DMS153 (cell line): ENCODE results near the gene AAGAB.

ENCODE experiments used
- DNase-seq: peaks from one replicate; lab custom pipeline; 2025; lab: John Stamatoyannopoulos, UW

The AAGAB gene

DNA sequence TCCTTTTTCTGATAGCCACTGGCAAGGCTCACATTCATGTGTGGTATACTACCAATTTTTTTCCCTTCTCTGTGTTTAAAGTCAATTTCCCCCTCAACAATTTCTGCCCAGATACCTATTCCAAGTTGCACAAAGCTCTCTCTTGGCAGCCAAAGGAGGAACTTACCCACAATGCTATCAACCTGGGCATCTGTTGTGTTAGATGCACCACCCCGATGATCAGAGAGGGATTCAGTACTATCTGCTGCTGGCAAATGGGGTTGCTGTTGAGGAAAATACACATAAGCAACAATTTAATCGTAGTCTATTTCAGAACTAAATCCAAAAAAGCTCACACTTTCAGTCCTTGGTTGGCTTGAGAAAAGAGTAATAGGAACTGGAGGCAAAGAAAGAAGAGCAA lies 46.1 kb downstream of the AAGAB start:
- no peak for DNase-seq

DNA sequence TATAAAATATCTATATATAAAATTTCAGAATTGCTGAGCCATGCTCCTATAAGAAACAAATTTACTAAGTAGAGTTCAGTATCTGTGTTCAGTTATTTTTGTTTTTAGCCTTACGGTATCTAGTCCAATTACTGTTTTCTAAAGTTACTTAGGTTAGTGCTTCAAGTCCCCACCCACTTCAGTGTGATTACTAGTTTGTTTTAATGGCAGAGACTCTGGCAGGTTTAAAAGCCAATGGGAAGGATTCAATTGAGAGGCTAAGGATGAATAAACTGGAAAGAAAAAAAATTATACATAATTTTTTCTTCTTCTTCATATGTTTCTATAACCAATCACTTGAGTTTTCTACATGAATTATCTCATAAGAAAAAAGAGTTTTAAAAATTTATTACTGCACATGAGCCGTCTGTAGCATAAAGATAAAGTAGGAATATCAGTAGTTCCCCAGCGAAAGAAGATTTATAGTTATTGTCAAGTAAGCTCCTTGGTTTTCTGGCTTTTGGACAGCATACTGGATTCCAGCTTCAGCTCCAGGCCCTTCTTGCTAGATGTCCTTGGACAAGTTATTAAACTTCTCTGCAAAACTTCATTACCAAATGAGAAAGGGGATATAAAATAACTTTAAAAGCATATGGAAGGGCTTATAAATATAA lies 46.8 kb downstream of the AAGAB start:
- DNase-seq, result no peak

- DNase-seq, result no peak
Measured at GRCh38 chr15:67202991-67203390, 51.5 kb downstream of the AAGAB start.

- no peak for DNase-seq
Measured at GRCh38 chr15:67202091-67202490, 52.4 kb downstream of the AAGAB start.

- DNase-seq, result no peak
Measured at GRCh38 chr15:67201136-67201535, 53.3 kb downstream of the AAGAB start.

DNA sequence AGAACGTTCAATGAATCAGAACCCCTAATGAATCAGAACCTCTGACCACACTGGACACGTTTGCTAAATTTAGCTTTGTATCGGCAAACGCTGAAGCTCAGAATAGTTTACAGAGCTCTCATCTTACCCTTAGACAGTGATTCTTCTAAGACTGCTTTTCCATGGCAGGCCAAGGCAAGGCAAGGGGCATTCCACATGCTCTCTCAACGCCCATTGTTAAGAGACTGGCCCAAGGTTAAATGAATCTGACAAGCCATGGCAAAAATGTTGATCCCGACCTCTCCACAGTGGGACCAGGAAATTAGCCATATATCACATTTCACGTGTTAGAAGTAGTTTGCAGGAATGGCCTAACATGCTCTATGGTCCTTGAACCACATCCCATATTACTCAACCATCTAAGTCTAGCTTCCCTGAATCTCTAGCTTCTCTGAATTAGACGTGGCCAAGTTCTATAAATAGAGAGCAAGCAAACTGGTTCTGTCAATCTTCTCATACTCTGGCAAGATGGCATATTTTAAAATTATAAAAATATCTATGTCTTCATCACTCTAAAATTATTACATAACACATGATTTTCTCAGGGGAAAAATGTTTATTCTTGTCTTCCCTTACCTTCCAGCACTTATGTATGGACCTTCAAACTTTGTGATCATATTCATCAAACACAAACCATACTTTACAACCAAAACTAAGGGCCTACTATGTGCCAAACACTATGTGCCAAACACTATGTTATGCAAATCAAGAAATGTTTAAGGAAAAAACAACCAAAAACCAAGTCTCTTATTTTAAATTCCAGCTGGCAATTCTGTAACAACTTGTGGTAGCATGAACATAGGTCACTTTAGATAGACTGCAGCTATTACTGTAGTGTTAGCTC lies 54.3 kb downstream of the AAGAB start:
- DNase-seq, result no peak

GRCh38 chr15:67199391-67199790 lies 55.1 kb downstream of the AAGAB start:
- DNase-seq, result no peak

- DNase-seq, result no peak
Measured at GRCh38 chr15:67198157-67198754, 56.2 kb downstream of the AAGAB start.

GRCh38 chr15:67197364-67197695 lies 57.1 kb downstream of the AAGAB start:
- no peak for DNase-seq

DNA sequence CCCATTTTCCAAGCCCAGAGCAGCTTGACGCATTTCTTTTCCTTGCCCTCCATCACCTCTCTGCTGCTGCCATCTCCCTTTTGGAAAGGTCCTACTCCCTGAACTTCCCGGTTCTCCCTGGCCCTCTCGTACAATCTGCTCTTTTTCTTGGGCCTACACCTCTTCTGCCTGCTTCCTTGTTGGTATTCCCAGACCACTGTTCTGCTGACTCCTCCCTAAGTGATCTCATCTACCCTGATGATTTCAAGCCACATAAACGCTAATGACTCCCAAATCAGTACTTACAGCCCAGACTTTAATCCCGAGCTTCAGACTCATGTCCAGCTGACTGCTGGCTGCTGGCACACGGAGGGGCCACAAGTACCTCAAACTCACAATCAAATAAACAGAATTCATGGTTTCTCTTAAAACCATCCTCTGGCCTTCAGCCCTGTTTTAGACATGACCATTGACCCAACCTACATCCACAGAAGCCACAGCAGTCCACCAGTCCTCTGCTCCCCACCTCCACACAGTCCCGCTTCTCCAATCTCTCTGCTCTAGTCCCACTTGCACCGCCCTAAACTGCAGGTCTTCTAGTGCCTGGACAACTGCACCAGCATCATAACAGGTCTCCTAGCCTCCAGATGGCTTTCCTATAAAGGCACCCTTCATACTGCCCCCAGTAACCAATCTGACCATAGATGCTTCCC lies 57.6 kb downstream of the AAGAB start:
- no peak for DNase-seq

DNA sequence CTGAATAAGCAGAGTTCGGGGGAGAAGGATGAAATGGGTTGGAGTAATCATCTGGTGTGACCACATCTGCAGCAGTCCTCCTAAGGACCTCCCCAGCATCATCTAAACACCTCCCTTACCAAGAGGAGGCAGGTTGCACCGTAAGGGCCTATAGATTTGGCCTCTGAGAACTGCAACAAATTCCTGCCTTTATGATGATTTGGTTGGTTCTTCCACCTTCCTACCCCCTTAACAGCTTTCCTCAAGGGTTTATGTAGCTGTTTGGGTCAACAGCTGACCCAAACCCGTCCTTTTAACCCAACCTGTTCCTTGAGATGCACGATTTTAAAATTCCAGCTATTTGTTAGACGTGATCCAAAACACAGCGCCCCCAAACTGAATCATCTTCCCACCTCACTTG lies 58.2 kb downstream of the AAGAB start:
- no peak for DNase-seq

DNA sequence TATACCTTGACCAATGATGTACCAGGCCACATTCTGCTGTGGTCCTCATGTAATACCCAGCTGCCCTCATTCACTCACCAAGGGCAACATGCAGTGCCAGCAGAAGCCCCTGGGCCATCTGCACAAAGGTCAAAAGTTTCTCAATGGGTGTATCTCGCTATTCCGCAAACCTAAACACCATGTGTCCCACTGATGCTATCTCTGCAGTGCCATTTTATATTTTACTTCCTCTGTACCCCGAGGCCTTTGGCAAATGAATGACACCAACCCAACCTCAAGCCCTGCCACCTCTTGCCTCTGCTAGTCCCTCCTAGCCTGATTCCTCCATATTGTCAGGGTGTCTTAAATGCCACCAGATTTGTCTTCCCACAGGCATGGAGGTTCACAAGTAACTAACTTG lies 59.2 kb downstream of the AAGAB start:
- no peak for DNase-seq

GRCh38 chr15:67194171-67195114 lies 60.0 kb downstream of the AAGAB start:
- DNase-seq, result no peak

DNA sequence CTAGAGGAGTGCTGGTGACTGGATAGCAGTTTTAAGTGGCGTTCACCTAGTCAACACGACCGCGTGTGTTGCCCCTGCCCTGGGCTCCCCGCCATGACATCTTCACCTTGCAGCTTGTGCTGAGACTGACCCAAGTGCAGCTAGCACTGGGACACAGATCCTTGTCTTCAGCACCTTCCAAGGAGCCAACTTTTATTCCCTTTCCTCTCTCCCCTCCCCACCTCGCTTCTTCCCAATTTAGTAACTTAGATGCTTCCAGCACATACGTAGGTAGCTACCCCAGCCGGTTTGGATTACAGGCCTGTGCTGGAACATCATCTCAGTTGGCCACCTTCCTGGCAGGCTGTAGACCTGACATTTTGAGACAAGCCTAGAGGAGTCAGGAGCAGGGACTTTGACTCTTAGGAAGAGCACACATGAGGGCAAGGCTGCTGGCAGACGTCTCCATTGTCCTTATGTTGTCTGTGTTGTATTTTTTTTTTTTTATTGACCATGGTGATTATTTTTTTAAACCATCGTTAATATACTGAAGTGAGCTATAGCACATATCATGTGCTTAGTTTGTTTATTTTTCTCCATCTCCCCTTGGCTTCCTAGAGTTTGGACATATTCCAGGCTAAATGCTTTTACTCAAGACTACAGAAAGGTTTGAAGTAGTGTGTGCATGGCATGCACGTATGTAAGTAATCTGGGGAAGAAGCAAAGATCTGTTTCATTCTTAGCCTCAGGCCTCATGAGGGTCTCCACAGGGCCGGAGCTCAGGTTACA lies 61.1 kb downstream of the AAGAB start:
- no peak for DNase-seq

DNA sequence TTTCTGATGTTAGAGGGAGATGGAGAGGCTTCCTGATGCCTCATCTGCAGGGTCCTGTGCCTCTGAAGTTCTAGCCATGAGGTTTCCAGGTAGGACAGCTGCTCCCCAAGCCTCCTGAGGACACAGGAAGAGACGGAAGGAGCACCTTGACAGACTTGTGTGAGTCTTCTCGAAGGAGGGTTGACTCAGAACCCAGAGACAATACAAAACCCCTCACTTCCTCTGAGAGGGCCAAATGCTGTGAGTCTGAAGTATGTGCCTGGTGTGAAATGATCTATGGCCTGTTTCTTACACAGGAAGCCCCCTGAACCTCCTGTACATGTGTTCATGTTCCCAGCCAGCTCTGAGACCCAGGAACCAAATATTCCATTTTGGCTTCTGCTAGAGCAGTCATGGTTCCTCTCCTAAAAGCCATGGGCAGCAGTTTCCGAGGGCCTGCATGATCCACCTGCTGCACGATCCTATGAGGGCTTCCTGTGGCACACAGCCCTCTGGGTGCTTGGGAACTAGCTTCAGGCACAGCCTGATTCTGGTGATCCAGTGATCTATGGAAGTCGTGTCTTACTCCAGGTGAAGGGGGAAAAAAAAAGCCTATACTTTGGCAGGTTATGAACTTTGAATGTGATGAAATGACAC lies 62.2 kb downstream of the AAGAB start:
- DNase-seq, result no peak

GRCh38 chr15:67190813-67191212 lies 63.6 kb downstream of the AAGAB start:
- DNase-seq, result no peak

GRCh38 chr15:67190326-67190725 lies 64.1 kb downstream of the AAGAB start:
- DNase-seq, result no peak

GRCh38 chr15:67189326-67190051 lies 65.0 kb downstream of the AAGAB start:
- DNase-seq, result no peak

GRCh38 chr15:67188551-67189218 lies 65.8 kb downstream of the AAGAB start:
- DNase-seq, result no peak
